H1 (cell line): ENCODE results near the gene LONRF2. TPM values are rescaled to one million over a fixed set of nuclear protein-coding genes. Genes with fewer than 3 reads are reported as not detected.
A peak's percentile ranks its signal among the peaks of the same experiment; 100 is the strongest.

Experiments used
- CTCF ChIA-PET: fragments of 300-600 bp; sonication (Branson Sonifier 250); formaldehyde crosslinking; loops from one replicate; lab custom pipeline; 2021; ENCODE audit not compliant: partially characterized antibody; lab: Charles Lee
- POLR2A ChIA-PET: fragments of 300-600 bp; sonication (Branson Sonifier 250); formaldehyde crosslinking; loops from one replicate; lab custom pipeline; 2021; ENCODE audit warnings: inconsistent platforms; ENCODE audit not compliant: partially characterized antibody; lab: Charles Lee
- DNase-seq, 2 experiments: peaks; one replicate each; pipeline versions ENCODE4 v3.0.0 to v3.0.0-alpha.2; 2010 to 2022; ENCODE audit warnings: low spot score in 2 of 2, low read depth in 1 of 2, mixed read lengths in 1 of 2
- FAIRE-seq: peaks from 2 replicates; lab custom pipeline; 2011; peaks lifted over from hg19 to GRCh38; lab: Jason Lieb, UNC
- H2AFZ ChIP-seq: 2 replicates; pipeline ENCODE4 v1.8.1; 2012; ENCODE audit warnings: low read length, inconsistent platforms
- H2AK5ac ChIP-seq: 2 replicates; pipeline ENCODE4 v1.6.1; 2013; ENCODE audit warnings: low read depth, low read length
- H2BK120ac ChIP-seq: replicated peaks from 2 replicates; pipeline ENCODE3; 2013; ENCODE audit warnings: low read depth, low read length, inconsistent platforms
- H2BK12ac ChIP-seq: 2 replicates; pipeline ENCODE4 v1.6.1; 2013; ENCODE audit warnings: low read depth, low read length
- H2BK15ac ChIP-seq: 2 replicates; pipeline ENCODE4 v1.6.1; 2013; ENCODE audit warnings: low read length
- H2BK20ac ChIP-seq: 2 replicates; pipeline ENCODE4 v1.6.1; 2013; ENCODE audit warnings: low read length
- H2BK5ac ChIP-seq: 2 replicates; pipeline ENCODE4 v1.6.1; 2013; ENCODE audit warnings: low read depth, low read length
- H3K14ac ChIP-seq: 2 replicates; pipeline ENCODE4 v1.6.1; 2013; ENCODE audit warnings: inconsistent platforms; ENCODE audit not compliant: insufficient read length
- H3K18ac ChIP-seq: 2 replicates; pipeline ENCODE4 v1.6.1; 2013; ENCODE audit warnings: low read length; ENCODE audit errors: extremely low read depth
- H3K23ac ChIP-seq: 2 replicates; pipeline ENCODE4 v1.6.1; 2013; ENCODE audit warnings: inconsistent platforms; ENCODE audit not compliant: insufficient read length
- H3K23me2 ChIP-seq: 2 replicates; pipeline ENCODE4 v1.6.1; 2013; ENCODE audit warnings: low read depth, low read length
- H3K27ac ChIP-seq: 2 replicates; pipeline ENCODE4 v1.6.1; 2011; ENCODE audit warnings: low read depth, low read length, inconsistent platforms
- H3K27me3 ChIP-seq, 4 experiments: replicated peaks in 1 of 4; 1 replicate in 1 of 4; 2 replicates in 3 of 4; pipeline versions ENCODE4 v1.6.1 to v1.8.1; 2011 to 2013; ENCODE audit warnings: low read length in 3 of 4, mild to moderate bottlenecking in 3 of 4, inconsistent platforms in 2 of 4, mixed read lengths in 2 of 4, moderate library complexity in 1 of 4; ENCODE audit not compliant: control insufficient read depth in 3 of 4, insufficient read depth in 3 of 4; ENCODE audit errors: extremely low read depth in 1 of 4
- H3K36me3 ChIP-seq, 4 experiments: 2 replicates each; pipeline versions ENCODE4 v1.6.1 to v1.8.1; 2011 to 2013; ENCODE audit warnings: mild to moderate bottlenecking in 4 of 4, low read length in 3 of 4, moderate library complexity in 2 of 4, control low read depth in 1 of 4, inconsistent platforms in 1 of 4; ENCODE audit not compliant: insufficient read depth in 4 of 4, control insufficient read depth in 2 of 4
- H3K4ac ChIP-seq: replicated peaks from 2 replicates; pipeline ENCODE3; 2013; ENCODE audit warnings: low read length, low read depth, mixed read lengths, inconsistent platforms; ENCODE audit not compliant: insufficient read length
- H3K4me1 ChIP-seq, 4 experiments: replicated peaks in 1 of 4; 1 replicate in 1 of 4; 2 replicates in 3 of 4; pipeline versions ENCODE4 v1.6.1 to v1.8.1; 2011 to 2013; ENCODE audit warnings: low read length in 3 of 4, inconsistent platforms in 2 of 4, mixed read lengths in 1 of 4; ENCODE audit not compliant: insufficient read depth in 4 of 4, control insufficient read depth in 3 of 4
- H3K4me2 ChIP-seq, 2 experiments: 2 replicates each; pipeline versions ENCODE4 v1.6.1 to v1.8.1; 2011 to 2013; ENCODE audit warnings: low read depth in 2 of 2, low read length in 2 of 2, control low read depth in 1 of 2, inconsistent platforms in 1 of 2, mild to moderate bottlenecking in 1 of 2; ENCODE audit not compliant: insufficient read depth in 1 of 2
- H3K4me3 ChIP-seq, 4 experiments: fragments of 200-600, 300-600 bp in 1 of 4; sonication (generic), shearing (Covaris generic), sonication (Bioruptor Twin) in 1 of 4; 2 replicates each; pipeline versions ENCODE4 v1.5.1 to v1.8.1; 2011 to 2016; ENCODE audit warnings: low read length in 4 of 4, low read depth in 3 of 4, control low read depth in 2 of 4, inconsistent platforms in 2 of 4, mild to moderate bottlenecking in 2 of 4, mixed read lengths in 1 of 4, moderate library complexity in 1 of 4; ENCODE audit not compliant: insufficient read depth in 2 of 4; ENCODE audit errors: extremely low read depth in 1 of 4
- H3K56ac ChIP-seq: replicated peaks from 2 replicates; pipeline ENCODE3; 2013; ENCODE audit warnings: low read depth, mild to moderate bottlenecking, mixed read lengths, low read length, inconsistent platforms; ENCODE audit not compliant: insufficient read length
- H3K79me1 ChIP-seq: 2 replicates; pipeline ENCODE4 v1.6.1; 2013; ENCODE audit warnings: low read depth, low read length, control low read depth
- H3K79me2 ChIP-seq, 2 experiments: 2 replicates each; pipeline versions ENCODE4 v1.6.1 to v1.8.1; 2012 to 2013; ENCODE audit warnings: low read length in 2 of 2, mild to moderate bottlenecking in 2 of 2, inconsistent platforms in 1 of 2; ENCODE audit not compliant: insufficient read depth in 2 of 2, control insufficient read depth in 1 of 2
- H3K9ac ChIP-seq, 4 experiments: replicated peaks in 1 of 4; 1 replicate in 1 of 4; 2 replicates in 3 of 4; pipeline versions ENCODE4 v1.6.1 to v1.8.1; 2011 to 2013; ENCODE audit warnings: low read depth in 3 of 4, low read length in 3 of 4, control low read depth in 2 of 4, mild to moderate bottlenecking in 2 of 4, moderate library complexity in 2 of 4, inconsistent platforms in 1 of 4; ENCODE audit errors: extremely low read depth in 1 of 4
- H3K9me3 ChIP-seq, 2 experiments: 2 replicates each; pipeline versions ENCODE4 v1.6.1 to v1.8.1; 2012 to 2013; ENCODE audit warnings: mild to moderate bottlenecking in 2 of 2, moderate library complexity in 2 of 2, control low read depth in 1 of 2, inconsistent platforms in 1 of 2, low read depth in 1 of 2, low read length in 1 of 2, mixed read lengths in 1 of 2; ENCODE audit not compliant: insufficient read depth in 2 of 2
- H4K20me1 ChIP-seq, 2 experiments: replicated peaks in 1 of 2; 2 replicates each; pipeline versions ENCODE3 to v1.8.1; 2011 to 2013; ENCODE audit warnings: inconsistent platforms in 2 of 2, low read length in 2 of 2, mild to moderate bottlenecking in 1 of 2; ENCODE audit not compliant: insufficient read depth in 2 of 2, control insufficient read depth in 1 of 2
- H4K5ac ChIP-seq: 2 replicates; pipeline ENCODE4 v1.6.1; 2013; ENCODE audit warnings: low read length, low read depth, mixed read lengths, inconsistent platforms; ENCODE audit not compliant: insufficient read length
- H4K8ac ChIP-seq: 2 replicates; pipeline ENCODE4 v1.8.0; 2013; ENCODE audit warnings: mild to moderate bottlenecking, moderate library complexity, low read length, inconsistent platforms; ENCODE audit not compliant: insufficient read depth; ENCODE audit errors: extremely low read depth
- H4K91ac ChIP-seq: replicated peaks from 2 replicates; pipeline ENCODE3; 2013; ENCODE audit warnings: low read length, mixed read lengths, inconsistent platforms; ENCODE audit not compliant: insufficient read length
- CBX5 ChIP-seq: fragments of 300-800, 300-1000 bp; sonication (generic); IDR thresholded peaks from 2 replicates; pipeline ENCODE4 v1.7.1; 2016; ENCODE audit warnings: antibody characterized with exemption, low read length, low read depth
- KDM4A ChIP-seq: IDR thresholded peaks from one replicate; pipeline ENCODE4 v1.7.1; 2012; ENCODE audit warnings: low read depth, mild to moderate bottlenecking, moderate library complexity, low read length, inconsistent platforms; ENCODE audit not compliant: severe bottlenecking
- WGBS, 2 experiments: shearing (Covaris generic) in 1 of 2; methylation state at CpG; one replicate each; pipeline versions ENCODE4 v1.1.6 to v1.1.7; 2013 to 2015; ENCODE audit warnings: low lambda C conversion rate in 2 of 2, mixed read lengths in 2 of 2, inconsistent platforms in 1 of 2, low coverage in 1 of 2, missing lambda C conversion rate in 1 of 2; ENCODE audit not compliant: insufficient replicate concordance in 2 of 2, insufficient coverage in 1 of 2, insufficient read length in 1 of 2; ENCODE audit errors: extremely low coverage in 1 of 2, missing lambda C conversion rate in 1 of 2; 5-methylcytosine and 5-hydroxymethylcytosine counted together
- polyA plus RNA-seq, 7 experiments: library from polyadenylated mRNA; depleted of rRNA in 3 of 7; stranded (reverse) in 5 of 7; unstranded in 2 of 7; fragments of >200 nt in 5 of 7; fragments of 200-250 nt in 2 of 7; gene quantifications; 1 replicate in 5 of 7; 2 replicates in 1 of 7; 4 replicates in 1 of 7; pipeline versions ENCODE4 v1.2.1 to v1.2.3, GENCODE V29; 2011 to 2013; ENCODE audit warnings: missing spikeins in 2 of 7, mixed read lengths in 2 of 7
- total RNA-seq: library from RNA; stranded (reverse); fragmentation: NEBNext Ultra II Directional; extraction: Animal tissue kit (Norgen Biotek cat#: 25700); gene quantifications from 2 replicates; pipeline ENCODE4 v1.2.1, GENCODE V29; 2021

Gene LONRF2
- total and polyA plus RNA-seq, 2 of the 8 experiments (the other 6 are each of a cell fraction or from before 2014, with no cell fraction given): 0.24 to 0.74 TPM

- Histone ChIP-seq H2BK5ac (no peak overlapping the region), H2BK12ac (no peak overlapping the region), H2BK15ac (no peak overlapping the region), H3K4me1 (no peaks in the 10 kb centered on the region; a peak in 1 of 7 replicates), H3K79me1 (no peaks in the 10 kb centered on the region), H3K18ac (no peak overlapping the region), H2AK5ac (no peak overlapping the region), H2AFZ (no peak overlapping the region), H3K4me3 (no peak overlapping the region), H3K56ac (no peak overlapping the region), H3K27ac (no peak overlapping the region), H2BK20ac (no peak overlapping the region), H4K5ac (no peak overlapping the region), H4K8ac (no peak overlapping the region), H3K9me3 (no peaks in the 10 kb centered on the region), H3K4me2 (peak overlapping the region in 1 of 2 experiments; percentile 33; a peak in 1 of 4 replicates), H4K20me1 (no peaks in the 10 kb centered on the region), H3K23ac (no peak overlapping the region), H3K9ac (no peak overlapping the region), H3K23me2 (no peaks in the 10 kb centered on the region), H3K4ac (no peak overlapping the region), H3K27me3 (no peaks in the 10 kb centered on the region), H2BK120ac (no peak overlapping the region), H3K14ac (no peak overlapping the region), H3K79me2 (no peaks in the 10 kb centered on the region), H4K91ac (no peak overlapping the region), H3K36me3 (no peaks in the 10 kb centered on the region)
- TF ChIP-seq KDM4A (no peak), CBX5 (no peak)
- no peak for FAIRE-seq
- 91% methylated on average over 4 of the region's 4 CpGs; no CpG with 5 or more reads in 1 of the 2 experiments for WGBS, 2 experiments
- POLR2A ChIA-PET: interaction anchor here (1.0 to 1.2 kb wide), 2 partner anchors 119 to 137 kb away, joined by 3 read pairs; no protein-coding TSS in a partner anchor
- DNase-seq: no peak
- CTCF ChIA-PET: interaction anchor here (0.6 to 10.8 kb wide), 98 partner anchors 8 to 926 kb away, joined by 3 to 178 read pairs (median 4); partner anchors contain the start of genes LONRF2, PDCL3 and TXNDC9
Measured at GRCh38 chr2:100262046-100262445, 60.3 kb downstream of the LONRF2 start.
